GM10248 (cell line): Measurements from ENCODE around the gene PLA2G4B.

Experiments used
- CTCF ChIA-PET: fragments of 300-600 bp; sonication (Branson Sonifier 250); formaldehyde crosslinking; extraction: SDS; loops from one replicate; lab custom pipeline; 2021; ENCODE audit warnings: antibody characterized with exemption; lab: Yijun Ruan, JAX
- POLR2A ChIA-PET: fragments of 350-650 bp; sonication (Branson Sonifier 250); formaldehyde crosslinking; extraction: SDS; loops from one replicate; lab custom pipeline; 2020; ENCODE audit warnings: antibody characterized with exemption; lab: Yijun Ruan, JAX
- DNase-seq: peaks from one replicate; pipeline ENCODE4 v3.0.0; 2012; ENCODE audit errors: extremely low spot score
- TF ChIP-seq, protein P1 (sequence below): IDR thresholded peaks from 2 replicates; pipeline ENCODE4 v1.5.1; 2012; ENCODE audit warnings: mild to moderate bottlenecking, low read depth; ENCODE audit errors: extremely low read depth, missing control alignments, control extremely low read depth

The PLA2G4B gene

DNA sequence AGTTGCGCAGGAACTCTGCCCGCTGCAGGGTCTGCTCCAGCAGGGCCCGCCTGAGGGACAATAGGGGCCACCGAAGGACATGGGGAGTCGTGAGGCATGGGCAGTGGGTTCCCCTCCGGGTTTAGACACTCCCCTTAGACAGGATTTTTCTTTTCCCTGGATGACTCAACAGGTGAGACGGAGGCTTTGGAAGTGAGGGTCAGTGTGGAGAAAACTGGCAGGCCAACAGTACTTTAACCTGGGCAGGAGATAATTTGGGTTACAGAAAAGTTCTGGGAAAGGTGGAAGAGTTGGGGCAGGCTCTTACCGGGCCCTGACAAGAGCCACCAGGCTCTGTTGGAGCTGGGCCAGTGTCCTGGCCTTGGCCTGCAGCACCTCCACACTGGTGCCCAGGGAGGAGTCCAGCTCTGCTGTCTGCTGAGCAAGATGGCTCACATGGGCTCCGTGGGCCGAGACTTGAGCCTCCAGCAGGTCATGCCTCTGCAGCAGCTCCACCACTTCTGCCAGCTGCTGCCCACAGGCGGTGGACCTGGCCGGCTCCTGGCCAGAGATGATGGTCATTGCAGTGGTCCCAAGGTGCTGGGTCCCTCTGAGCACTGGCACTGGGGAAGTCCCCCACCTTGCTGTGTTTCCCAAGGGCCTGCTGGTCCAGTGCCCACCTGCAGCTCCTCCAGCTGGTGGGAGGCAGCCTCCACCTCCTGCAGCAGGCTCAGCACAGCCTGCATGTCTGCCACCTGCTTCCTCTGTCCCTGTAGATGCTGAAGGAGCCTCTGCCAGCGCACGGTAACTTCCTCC lies 44.2 kb downstream of the PLA2G4B start:
- ChIA-PET CTCF (interaction anchor here (1.4 kb wide), 1 partner anchor 12 kb away, joined by 4 read pairs; no protein-coding TSS in a partner anchor), POLR2A (interaction anchor here (0.6 kb wide), 1 partner anchor 76 kb away, joined by 6 read pairs; no protein-coding TSS in a partner anchor)
- TF ChIP-seq, protein P1, sequence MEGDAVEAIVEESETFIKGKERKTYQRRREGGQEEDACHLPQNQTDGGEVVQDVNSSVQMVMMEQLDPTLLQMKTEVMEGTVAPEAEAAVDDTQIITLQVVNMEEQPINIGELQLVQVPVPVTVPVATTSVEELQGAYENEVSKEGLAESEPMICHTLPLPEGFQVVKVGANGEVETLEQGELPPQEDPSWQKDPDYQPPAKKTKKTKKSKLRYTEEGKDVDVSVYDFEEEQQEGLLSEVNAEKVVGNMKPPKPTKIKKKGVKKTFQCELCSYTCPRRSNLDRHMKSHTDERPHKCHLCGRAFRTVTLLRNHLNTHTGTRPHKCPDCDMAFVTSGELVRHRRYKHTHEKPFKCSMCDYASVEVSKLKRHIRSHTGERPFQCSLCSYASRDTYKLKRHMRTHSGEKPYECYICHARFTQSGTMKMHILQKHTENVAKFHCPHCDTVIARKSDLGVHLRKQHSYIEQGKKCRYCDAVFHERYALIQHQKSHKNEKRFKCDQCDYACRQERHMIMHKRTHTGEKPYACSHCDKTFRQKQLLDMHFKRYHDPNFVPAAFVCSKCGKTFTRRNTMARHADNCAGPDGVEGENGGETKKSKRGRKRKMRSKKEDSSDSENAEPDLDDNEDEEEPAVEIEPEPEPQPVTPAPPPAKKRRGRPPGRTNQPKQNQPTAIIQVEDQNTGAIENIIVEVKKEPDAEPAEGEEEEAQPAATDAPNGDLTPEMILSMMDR = no peak
- DNase-seq = no peak

DNA sequence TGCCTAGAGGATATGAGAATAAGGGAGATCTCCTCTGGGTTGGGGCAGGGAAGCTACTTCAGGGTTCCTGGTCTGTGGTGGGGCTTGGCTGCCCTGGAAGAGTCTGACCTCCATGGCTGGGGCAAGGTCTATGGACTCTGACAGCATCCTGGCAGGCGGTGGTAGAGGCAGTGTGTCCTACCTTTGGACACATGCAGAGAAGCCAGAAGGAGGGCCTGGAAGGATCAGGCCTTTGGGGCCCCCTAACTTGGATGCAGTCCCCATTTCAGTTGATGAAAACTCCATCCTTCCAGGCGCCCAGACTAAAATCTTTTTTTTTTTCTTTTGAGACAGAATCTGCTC lies 44.8 kb downstream of the PLA2G4B start:
- no peak for DNase-seq
- CTCF ChIA-PET = interaction anchor here (1.4 kb wide), 1 partner anchor 11 kb away, joined by 4 read pairs; no protein-coding TSS in a partner anchor
- TF ChIP-seq, protein P1 = no peak
- POLR2A ChIA-PET = no interaction called here

DNA sequence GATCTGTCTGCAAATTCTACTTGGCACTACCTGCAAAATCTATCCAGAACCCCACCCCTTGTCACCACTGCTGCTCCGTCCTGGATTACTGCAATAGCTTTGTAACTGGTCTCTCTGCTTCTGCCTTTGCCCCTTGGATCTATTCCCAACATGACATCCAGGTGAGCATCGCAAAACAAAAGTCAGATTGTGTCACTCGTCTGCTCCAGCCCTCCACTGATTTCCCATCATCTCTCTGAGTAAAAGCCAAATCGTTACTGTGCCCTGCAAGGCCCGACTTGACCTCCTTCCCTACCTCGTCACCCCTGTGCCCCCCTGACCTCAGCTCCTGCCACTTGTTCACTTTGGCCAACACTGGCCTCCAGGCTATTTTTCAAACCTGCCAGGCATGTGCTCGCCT lies 45.8 kb downstream of the PLA2G4B start:
- TF ChIP-seq, protein P1 = no peak
- CTCF ChIA-PET = no interaction called here
- POLR2A ChIA-PET = no interaction called here
- no peak for DNase-seq

DNA sequence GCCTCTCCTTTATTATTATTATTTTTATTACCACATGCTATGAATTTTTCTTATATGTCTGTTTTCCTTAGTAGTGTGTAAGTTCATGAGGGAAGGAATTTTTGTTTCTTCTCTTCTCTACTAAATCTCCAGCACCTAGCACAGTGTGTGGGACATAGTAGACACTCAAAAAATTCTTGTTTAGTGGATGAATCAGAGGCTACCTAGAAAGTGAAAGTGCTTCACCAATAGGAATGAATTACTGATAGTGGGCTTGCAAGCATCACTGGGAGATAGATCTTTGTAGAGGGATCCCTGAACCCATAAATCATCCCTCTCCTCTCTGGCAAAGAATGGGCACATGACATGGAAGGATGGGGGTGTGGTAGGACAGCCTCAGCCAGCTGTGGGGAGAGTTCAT lies 46.7 kb downstream of the PLA2G4B start:
- ChIA-PET CTCF (no interaction called here), POLR2A (no interaction called here)
- DNase-seq = no peak
- TF ChIP-seq, protein P1 = no peak

DNA sequence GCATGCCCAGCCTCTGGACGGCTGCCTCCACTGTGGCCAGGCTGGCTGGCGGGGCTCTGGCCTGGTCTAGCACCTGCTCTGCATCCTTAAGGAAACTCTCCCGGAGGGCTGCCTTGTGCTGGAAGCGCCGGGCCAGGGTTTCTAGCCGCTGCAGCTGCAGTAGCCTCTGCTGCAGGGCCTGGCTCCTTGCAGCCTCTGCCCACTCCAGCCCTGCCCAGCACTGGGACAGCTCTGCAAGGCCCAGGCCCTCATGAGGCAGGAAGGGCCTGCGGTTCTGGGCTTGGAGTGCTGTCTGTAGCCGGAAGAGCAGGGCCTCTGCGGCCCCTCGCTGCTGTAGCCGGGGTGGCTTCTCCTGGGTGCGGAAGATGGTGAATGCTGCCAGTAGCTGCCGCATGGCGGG lies 47.2 kb downstream of the PLA2G4B start:
- ChIA-PET POLR2A (no interaction called here), CTCF (interaction anchor here (0.9 to 1.7 kb wide), 3 partner anchors 12 to 198 kb away, joined by 3 read pairs; no protein-coding TSS in a partner anchor)
- TF ChIP-seq, protein P1 = no peak
- no peak for DNase-seq

DNA sequence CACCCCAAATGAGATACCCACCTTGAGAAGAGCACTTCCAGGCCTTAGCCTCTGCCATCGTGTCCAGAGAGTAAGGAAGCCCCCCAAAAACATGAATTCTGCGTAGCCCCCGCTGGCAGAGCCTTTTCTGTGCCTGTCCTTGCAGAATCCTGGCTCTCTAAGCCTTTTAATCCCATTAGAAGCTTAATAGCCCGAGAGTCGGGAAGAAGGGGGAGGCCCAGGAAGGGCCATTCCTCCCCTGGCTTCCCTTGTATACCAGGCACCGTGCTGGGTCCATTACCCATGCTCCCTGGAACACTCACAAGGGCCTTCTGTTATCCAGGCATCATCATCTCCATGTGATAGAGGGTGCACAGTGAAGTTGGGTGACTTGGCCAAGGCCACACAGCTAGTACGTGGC lies 48.1 kb downstream of the PLA2G4B start:
- no peak for DNase-seq
- ChIA-PET POLR2A (no interaction called here), CTCF (interaction anchor here (0.9 to 1.7 kb wide), 4 partner anchors 13 to 198 kb away, joined by 3 to 4 read pairs (median 3); no protein-coding TSS in a partner anchor)
- TF ChIP-seq, protein P1 = no peak
